Measurements from ENCODE around the gene PCCA.

- no peak for TF ChIP-seq PATZ1 (CRISPR knock-in tag; IDR thresholded peaks at IDR 0.05; ENCODE audit: borderline replicate concordance)
- TF ChIP-seq SNAI2 (CRISPR knock-in tag; IDR thresholded peaks at IDR 0.05): no peak
- no peak for TF ChIP-seq ISL1 (CRISPR knock-in tag; IDR thresholded peaks at IDR 0.05)
- TF ChIP-seq TCF4 (CRISPR knock-in tag; IDR thresholded peaks at IDR 0.05; ENCODE audit: borderline replicate concordance): no peak
- TF ChIP-seq ESRRG (CRISPR knock-in tag; IDR thresholded peaks at IDR 0.05): no peak
- TF ChIP-seq ZNF70 (CRISPR knock-in tag; IDR thresholded peaks at IDR 0.05): no peak
- TF ChIP-seq ZFP30 (CRISPR knock-in tag; IDR thresholded peaks at IDR 0.05): no peak
- no peak for TF ChIP-seq ZNF565 (CRISPR knock-in tag; conservative IDR thresholded peaks at IDR 0.05; ENCODE audit: low read depth)
- no peak for TF ChIP-seq ARNTL (CRISPR knock-in tag; IDR thresholded peaks at IDR 0.05; ENCODE audit: borderline replicate concordance, low read depth)
- no peak for TF ChIP-seq BACH2 (CRISPR knock-in tag; IDR thresholded peaks at IDR 0.05; ENCODE audit: borderline replicate concordance)
- TF ChIP-seq ZNF8 (CRISPR knock-in tag; IDR thresholded peaks at IDR 0.05): no peak
- TF ChIP-seq ZC3H10 (CRISPR knock-in tag; IDR thresholded peaks at IDR 0.05): no peak
Measured at GRCh38 chr13:100388923-100389322, 300.0 kb downstream of the PCCA start.

Data from SK-N-SH treated with all-trans-retinoic acid at 6 μM for 48 hours (cell line).